HG03135 (cell line): Measurements from ENCODE around the gene DNAH3.
"Not testable (repeated sequence)": the region's sequence is repeated elsewhere in the genome, so short reads cannot be mapped to it uniquely, and the experiment has no call there.

Experiments used
- ATAC-seq: cut with Tn5 transposase; IDR thresholded peaks from one replicate; pipeline ENCODE4 v1.9.1; 2021; ENCODE audit warnings: mild to moderate bottlenecking, moderate library complexity; ENCODE audit not compliant: unreplicated experiment

Gene DNAH3

GRCh38 chr16:21150375-21151001, at the start of gene DNAH3:
Gene DNAH3 (minus strand): TSS chr16:21150846. CDS start chr16:21150319, 527 bp downstream.
- ATAC-seq, result no peak

GRCh38 chr16:21199607-21200218, 49.1 kb upstream of the DNAH3 start:
- no peak for ATAC-seq

- no peak for ATAC-seq
These were observed 47.0 kb upstream of the DNAH3 start for GRCh38 chr16:21197621-21198020.

GRCh38 chr16:21197112-21197511, 46.5 kb upstream of the DNAH3 start:
- no peak for ATAC-seq

- not testable (repeated sequence) for ATAC-seq
These were observed 44.7 kb upstream of the DNAH3 start for GRCh38 chr16:21195330-21195729.

GRCh38 chr16:21194771-21195301, 44.2 kb upstream of the DNAH3 start:
- ATAC-seq, result no peak

GRCh38 chr16:21192991-21193390, 42.3 kb upstream of the DNAH3 start:
- ATAC-seq, result no peak

- no peak for ATAC-seq
These were observed 40.0 kb upstream of the DNAH3 start for GRCh38 chr16:21190599-21190998.

- ATAC-seq, result no peak
These were observed 39.4 kb upstream of the DNAH3 start for GRCh38 chr16:21190013-21190412.

- ATAC-seq, result no peak
These were observed 38.7 kb upstream of the DNAH3 start for GRCh38 chr16:21189311-21189710.

GRCh38 chr16:21186326-21186691, 35.7 kb upstream of the DNAH3 start:
- no peak for ATAC-seq

- no peak for ATAC-seq
These were observed 35.1 kb upstream of the DNAH3 start for GRCh38 chr16:21185659-21186325.

GRCh38 chr16:21184834-21185233, 34.2 kb upstream of the DNAH3 start:
- no peak for ATAC-seq

GRCh38 chr16:21183995-21184394, 33.3 kb upstream of the DNAH3 start:
- ATAC-seq, result no peak

GRCh38 chr16:21179983-21180365, 29.3 kb upstream of the DNAH3 start:
- no peak for ATAC-seq

GRCh38 chr16:21179126-21179982, 28.7 kb upstream of the DNAH3 start:
- ATAC-seq, result no peak

- no peak for ATAC-seq
These were observed 24.8 kb upstream of the DNAH3 start for GRCh38 chr16:21175397-21175796.

- no peak for ATAC-seq
These were observed 22.0 kb upstream of the DNAH3 start for GRCh38 chr16:21172650-21173049.

- not testable (repeated sequence) for ATAC-seq
These were observed 19.5 kb upstream of the DNAH3 start for GRCh38 chr16:21170116-21170515.

- no peak for ATAC-seq
These were observed 18.8 kb upstream of the DNAH3 start for GRCh38 chr16:21169249-21169981.
